Astrocyte of the hippocampus (primary cell): ENCODE results near the gene KLHL13.

ENCODE experiments used
- DNase-seq: peaks from one replicate; pipeline ENCODE4 v3.0.0; 2011; ENCODE audit warnings: low read depth, low spot score

The KLHL13 gene

GRCh38 chrX:117860517-117860916 is 256.1 kb downstream of the KLHL13 start:
- DNase-seq = no peak

GRCh38 chrX:117854806-117855205 is 261.8 kb downstream of the KLHL13 start:
- DNase-seq = no peak

- DNase-seq = no peak
These were observed 265.6 kb downstream of the KLHL13 start for GRCh38 chrX:117851025-117851424.
